Head of caudate nucleus (tissue), 42 donors: Measurements from ENCODE around the gene ROBO2.

Experiments
- DNase-seq, 42 donors: peaks; one replicate each; pipeline versions ENCODE4 v3.0.0 to v3.0.0-alpha.2; 2020 to 2021; ENCODE audit warnings: mixed read lengths in 7 of 42
- intact Hi-C: fragments of 100-400 bp; cut with DNase I; formaldehyde crosslinking; loops from one replicate; pipeline ENCODE4 v1.15.0; 2022

Gene ROBO2

DNA sequence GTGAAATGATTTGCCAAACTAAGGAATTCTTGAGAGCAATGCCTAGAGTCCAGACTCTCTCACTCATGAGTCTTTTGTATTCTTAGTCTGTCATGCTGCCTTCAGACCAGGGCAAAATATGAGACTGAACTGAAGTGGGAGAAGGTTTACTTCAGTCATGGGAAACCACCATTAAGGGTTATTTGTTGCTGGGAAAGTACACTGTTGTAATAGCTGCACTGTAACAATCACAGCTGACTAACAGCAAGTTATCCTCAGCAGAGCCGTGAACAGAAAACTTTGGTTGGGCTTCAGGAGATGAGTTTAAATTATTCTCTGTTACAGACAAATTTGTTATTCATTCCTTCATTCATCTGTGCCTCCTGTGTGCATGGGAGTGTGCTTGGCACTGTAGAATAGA, 258.5 kb downstream of the ROBO2 start:
- intact Hi-C loops: no loop called here
- no peak for DNase-seq

- intact Hi-C loops: no loop called here
- DNase-seq: peak in 5 of 42 donors; percentile 14 to 36 (median 28)
Measured at GRCh38 chr3:77303955-77304699, 264.2 kb downstream of the ROBO2 start.

DNA sequence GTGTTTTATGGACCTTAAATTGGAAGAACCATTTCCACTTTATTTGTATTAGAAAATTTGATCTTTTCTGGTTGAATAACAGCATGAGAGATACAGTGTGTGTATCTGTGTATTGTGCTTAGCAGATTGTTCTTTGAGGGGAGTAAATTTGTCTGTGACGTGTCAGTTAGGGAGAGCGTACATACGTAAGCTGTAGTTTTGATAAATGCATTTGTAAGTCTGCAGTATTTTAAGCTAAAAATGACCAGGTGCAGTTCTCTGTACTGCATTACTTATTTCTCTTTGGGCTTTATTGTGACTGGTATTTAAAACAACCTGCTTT, 264.8 kb downstream of the ROBO2 start:
- intact Hi-C loops: no loop called here

GRCh38 chr3:77309460-77309859, 269.6 kb downstream of the ROBO2 start:
- DNase-seq: no peak
- intact Hi-C loops: no loop called here

More for the DNA sequence above, 264.8 kb downstream of the ROBO2 start:
- no peak for DNase-seq

DNA sequence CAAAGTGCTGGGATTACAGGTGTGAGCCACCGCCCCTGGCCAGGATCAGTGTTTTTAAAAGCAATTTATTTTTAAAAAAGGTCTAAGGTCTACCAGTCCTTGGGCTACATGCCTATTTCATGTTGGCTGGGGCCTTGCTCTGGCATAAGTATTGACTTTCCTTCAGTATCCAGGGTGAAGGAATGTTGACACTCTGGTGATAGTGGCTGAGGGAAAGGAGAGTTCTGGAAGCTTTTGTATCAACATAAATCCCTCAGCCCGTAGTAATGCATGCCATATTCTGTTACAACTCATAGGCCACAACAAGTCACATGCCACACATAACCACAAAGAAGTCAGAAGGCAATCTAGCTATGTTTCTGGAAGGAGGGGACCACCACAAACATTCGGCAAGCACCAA, 273.9 kb downstream of the ROBO2 start:
- no peak for DNase-seq
- intact Hi-C loops: no loop called here

- intact Hi-C loops: no loop called here
- DNase-seq: no peak
Measured at GRCh38 chr3:77319711-77320110, 279.8 kb downstream of the ROBO2 start.

- no peak for DNase-seq
- intact Hi-C loops: no loop called here
Measured at GRCh38 chr3:77320514-77320913, 280.6 kb downstream of the ROBO2 start.

DNA sequence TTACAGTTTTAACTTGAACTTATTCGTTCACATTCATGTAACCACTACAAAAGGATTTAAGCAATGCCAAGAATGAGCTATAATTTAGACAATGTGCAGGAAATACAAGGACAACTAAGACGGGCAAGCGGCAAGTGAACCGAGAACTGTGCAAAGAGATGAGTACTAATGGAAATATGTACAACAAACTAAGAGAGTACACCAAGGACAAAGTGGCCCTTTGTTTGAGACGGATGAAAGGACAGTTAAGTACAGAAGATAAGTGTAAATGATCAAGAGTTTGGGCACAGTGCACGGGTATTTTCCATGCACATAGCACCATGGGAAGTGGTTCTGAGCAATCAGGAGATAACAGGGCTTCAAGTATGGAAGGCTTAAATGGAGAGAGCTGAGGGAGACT, 281.7 kb downstream of the ROBO2 start:
- DNase-seq: no peak
- intact Hi-C loops: no loop called here

DNA sequence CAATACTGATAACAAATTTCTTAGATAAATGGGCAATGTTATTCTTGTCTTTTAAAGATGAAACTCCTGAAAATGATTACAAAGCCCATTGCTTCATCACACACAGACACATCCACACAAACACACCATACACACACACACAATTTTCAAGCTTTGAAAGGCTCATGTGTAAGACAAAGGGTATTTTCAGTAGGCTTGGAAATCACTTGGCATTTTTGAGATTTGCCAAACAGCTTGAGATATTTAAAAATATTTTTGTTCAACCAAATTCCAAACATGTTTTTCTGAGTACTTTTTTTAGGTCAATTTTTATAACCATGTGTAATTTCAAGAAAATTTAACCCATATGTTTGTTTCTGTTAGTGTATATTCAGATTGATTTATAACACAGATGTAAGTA, 283.7 kb downstream of the ROBO2 start:
- intact Hi-C loops: no loop called here
- DNase-seq: no peak

- no peak for DNase-seq
- intact Hi-C loops: no loop called here
Measured at GRCh38 chr3:77324105-77324504, 284.2 kb downstream of the ROBO2 start.

GRCh38 chr3:77325280-77325679, 285.4 kb downstream of the ROBO2 start:
- intact Hi-C loops: no loop called here
- DNase-seq: no peak

DNA sequence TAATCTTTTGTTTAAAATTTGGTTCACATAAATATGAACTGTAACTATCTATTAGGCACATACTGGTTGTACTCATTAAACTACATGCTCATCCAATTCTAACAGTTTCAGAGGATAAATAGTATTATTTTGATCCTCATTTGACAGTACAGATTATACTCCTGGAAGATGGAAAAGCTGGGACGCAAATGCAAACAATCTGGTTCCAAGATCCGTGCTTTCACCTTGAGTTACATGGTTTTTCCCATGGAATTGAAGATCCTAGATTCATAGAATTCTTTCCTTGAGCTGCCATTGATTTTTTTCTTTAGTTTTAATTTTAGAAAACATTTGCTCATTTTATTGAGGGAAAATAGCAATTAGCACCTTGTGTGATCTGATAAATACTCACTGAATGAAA, 285.8 kb downstream of the ROBO2 start:
- intact Hi-C loops: no loop called here
- DNase-seq: no peak

- intact Hi-C loops: no loop called here
- no peak for DNase-seq
Measured at GRCh38 chr3:77326586-77326985, 286.7 kb downstream of the ROBO2 start.

- no peak for DNase-seq
- intact Hi-C loops: no loop called here
Measured at GRCh38 chr3:77328690-77329089, 288.8 kb downstream of the ROBO2 start.

- intact Hi-C loops: no loop called here
- DNase-seq: no peak
Measured at GRCh38 chr3:77329116-77329515, 289.2 kb downstream of the ROBO2 start.

DNA sequence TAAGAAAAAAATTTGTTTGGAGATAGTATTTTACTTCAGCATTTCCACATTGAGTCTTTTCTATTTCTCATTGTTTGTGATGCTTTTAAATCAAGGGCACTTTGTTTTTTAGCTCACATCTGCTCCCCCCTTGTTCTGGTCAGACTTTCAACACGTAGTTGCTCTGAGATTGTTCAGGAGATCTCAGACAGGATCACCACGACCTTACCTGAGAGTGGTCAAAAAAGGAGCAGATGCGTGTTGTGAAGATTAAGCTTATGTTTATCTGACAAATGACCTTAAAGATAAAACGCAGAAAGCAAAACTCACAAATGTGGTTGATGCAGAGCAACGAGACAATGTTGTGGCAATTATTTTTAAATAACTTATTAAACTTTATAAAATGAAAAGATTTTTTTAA, 298.3 kb downstream of the ROBO2 start:
- intact Hi-C loops: no loop called here
- no peak for DNase-seq

GRCh38 chr3:77342027-77342426, 302.1 kb downstream of the ROBO2 start:
- no peak for DNase-seq
- intact Hi-C loops: no loop called here

- intact Hi-C loops: no loop called here
- DNase-seq: no peak
Measured at GRCh38 chr3:77342688-77343087, 302.8 kb downstream of the ROBO2 start.

DNA sequence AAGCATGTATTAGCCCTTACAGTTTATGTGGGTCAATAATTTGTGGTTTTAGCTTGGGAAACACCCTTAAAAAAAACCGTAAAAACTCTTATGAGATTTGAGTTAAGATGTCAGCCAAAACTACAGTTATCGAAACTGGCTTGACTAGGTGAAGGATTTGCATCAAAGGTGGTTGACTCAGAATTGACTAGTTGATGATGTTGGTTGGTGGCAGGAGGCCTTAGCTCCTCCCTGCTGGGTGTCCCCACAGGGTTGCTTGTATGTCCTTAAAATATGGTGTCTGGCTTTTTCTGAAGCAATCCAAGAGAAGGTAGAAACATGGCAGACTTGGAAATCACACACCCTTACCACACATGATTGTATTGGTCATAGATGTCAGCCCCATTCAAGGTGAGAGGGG, 305.1 kb downstream of the ROBO2 start:
- intact Hi-C loops: no loop called here
- DNase-seq: no peak

GRCh38 chr3:77348244-77348855, 308.5 kb downstream of the ROBO2 start:
- intact Hi-C loops: no loop called here
- no peak for DNase-seq

DNA sequence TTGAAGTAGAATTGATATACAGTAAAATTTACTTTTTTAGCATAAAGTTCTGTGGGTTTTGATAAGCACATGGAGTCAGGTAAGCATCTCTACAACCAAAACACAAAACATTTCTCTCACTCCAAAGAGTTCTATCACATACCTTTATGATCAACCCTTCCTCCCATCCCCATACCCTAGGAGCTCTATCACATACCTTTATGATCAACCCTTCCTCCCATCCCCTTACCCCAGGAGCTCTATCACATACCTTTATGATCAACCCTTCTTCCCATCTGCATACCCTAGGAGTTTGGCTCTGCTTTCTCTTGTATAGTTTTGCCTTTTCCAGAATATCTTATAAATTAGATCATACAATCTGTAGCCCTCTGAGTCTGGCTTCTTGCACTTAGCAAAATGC, 315.1 kb downstream of the ROBO2 start:
- DNase-seq: no peak
- intact Hi-C loops: no loop called here
